Measurements from ENCODE around the gene QSER1.

QSER1 gene

DNA sequence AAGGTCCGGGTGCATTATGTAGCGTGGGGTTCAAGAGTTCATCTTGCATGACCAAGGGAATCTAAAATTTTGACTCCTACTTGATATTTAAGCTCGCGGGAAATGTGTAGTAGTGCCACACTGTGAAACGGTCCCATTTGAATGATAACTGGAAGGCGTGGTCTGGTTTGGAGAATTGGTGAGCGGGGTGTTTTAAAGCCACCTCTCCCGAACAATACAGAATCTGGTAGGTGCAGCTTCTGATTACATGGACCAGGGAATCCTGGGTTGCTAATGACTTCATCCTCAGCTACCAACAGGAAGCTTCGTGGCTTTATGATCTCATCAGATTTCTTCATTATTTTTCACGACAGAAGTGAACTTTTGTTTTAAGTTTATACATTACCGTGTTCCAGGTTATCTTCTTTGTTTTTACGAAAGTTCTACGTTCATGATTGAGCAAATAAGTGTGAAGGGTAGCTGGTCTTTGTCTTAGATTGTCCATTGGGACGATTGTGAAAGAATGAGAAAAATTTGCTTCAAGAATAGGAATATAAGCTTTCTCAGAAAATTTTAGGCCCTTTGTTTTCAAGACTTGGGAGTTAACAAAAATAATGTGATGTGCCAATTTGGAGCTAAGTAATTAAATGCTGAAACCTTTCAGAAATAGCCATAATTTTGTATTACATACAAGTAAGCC is 1.7 kb downstream of the QSER1 start:
- no peak for TF ChIP-seq CTCF (conservative IDR thresholded peaks at IDR 0.05; ENCODE audit: low read depth)
- peak; percentile 80 for DNase-seq (ENCODE audit: low spot score)
- CTCF ChIA-PET: interaction anchor here (0.6 to 0.9 kb wide), 2 partner anchors 84 to 87 kb away, joined by 4 read pairs; no protein-coding TSS in a partner anchor
- POLR2A ChIA-PET (ENCODE audit: low non-redundant PET): no interaction called here
- H3K27ac ChIP-seq: peak overlapping the region; percentile 93

DNA sequence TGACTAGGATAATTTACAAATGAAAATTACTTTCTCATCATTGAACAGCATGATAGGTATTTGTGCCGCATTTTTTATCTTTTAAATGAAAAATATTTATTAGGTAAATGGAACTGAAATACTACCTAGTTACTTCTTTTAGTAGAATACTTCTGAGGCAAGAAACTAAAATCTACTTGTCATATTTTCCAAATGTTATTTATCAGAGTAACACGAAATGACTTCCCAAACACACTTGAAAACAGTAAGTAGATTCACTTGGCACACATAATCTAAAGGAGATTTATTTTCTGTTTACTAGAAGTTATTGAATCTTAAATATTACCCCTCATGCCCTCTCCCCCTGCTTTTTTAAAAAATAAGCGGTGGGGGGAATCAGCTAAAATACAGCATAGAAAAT is 2.3 kb downstream of the QSER1 start:
- no peak for DNase-seq (ENCODE audit: low spot score)
- no peak for TF ChIP-seq CTCF (conservative IDR thresholded peaks at IDR 0.05; ENCODE audit: low read depth)
- H3K27ac ChIP-seq: no peak overlapping the region
- ChIA-PET POLR2A (ENCODE audit: low non-redundant PET) (no interaction called here), CTCF (interaction anchor here (0.5 to 1.2 kb wide), 4 partner anchors 11 to 237 kb away, joined by 3 to 4 read pairs (median 4); no protein-coding TSS in a partner anchor)

DNA sequence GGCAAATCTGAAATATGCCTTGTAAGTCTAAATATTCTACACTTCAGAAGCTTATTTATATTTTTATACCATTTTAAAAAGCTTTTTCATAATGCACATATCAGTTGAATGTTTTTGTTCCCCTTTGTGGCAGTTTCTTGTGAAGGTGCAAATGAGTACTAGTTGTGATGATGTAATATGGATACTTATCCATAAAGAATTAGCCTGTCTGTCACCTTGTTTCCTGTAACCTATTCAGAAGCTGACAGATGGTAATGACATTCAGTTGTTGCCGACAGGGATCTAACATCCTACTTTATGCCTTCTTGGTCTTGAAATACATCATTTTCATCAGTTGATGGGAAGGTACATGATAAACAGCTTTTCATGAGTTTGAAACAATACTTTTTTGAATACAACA is 2.9 kb downstream of the QSER1 start:
- ChIA-PET CTCF (interaction anchor here (0.7 to 1.2 kb wide), 2 partner anchors 104 to 238 kb away, joined by 3 to 4 read pairs; no protein-coding TSS in a partner anchor), POLR2A (ENCODE audit: low non-redundant PET) (no interaction called here)
- no peak overlapping the region for H3K27ac ChIP-seq
- TF ChIP-seq CTCF (conservative IDR thresholded peaks at IDR 0.05; ENCODE audit: low read depth): no peak
- DNase-seq (ENCODE audit: low spot score): no peak

DNA sequence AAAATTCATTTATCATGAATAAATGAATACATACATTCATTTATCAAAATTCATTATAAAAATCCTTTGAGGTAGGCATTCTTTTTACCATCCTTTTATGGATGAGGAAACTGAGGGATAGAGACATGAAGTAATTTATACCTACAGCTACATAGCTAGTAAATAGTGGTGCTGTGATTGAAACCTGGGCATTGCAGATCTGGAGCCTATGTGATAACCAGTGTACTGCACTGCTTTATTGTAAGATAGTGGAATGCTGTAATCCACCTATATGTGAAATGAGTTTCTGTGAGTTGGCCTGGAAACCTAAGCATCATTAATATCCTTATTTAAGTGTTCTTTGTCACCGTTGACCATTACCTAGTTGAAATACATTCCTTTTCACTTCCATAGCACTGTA is 4.5 kb downstream of the QSER1 start:
- POLR2A ChIA-PET (ENCODE audit: low non-redundant PET): no interaction called here
- TF ChIP-seq CTCF (conservative IDR thresholded peaks at IDR 0.05; ENCODE audit: low read depth): no peak
- H3K27ac ChIP-seq: no peak overlapping the region
- CTCF ChIA-PET: no interaction called here
- no peak for DNase-seq (ENCODE audit: low spot score)

DNA sequence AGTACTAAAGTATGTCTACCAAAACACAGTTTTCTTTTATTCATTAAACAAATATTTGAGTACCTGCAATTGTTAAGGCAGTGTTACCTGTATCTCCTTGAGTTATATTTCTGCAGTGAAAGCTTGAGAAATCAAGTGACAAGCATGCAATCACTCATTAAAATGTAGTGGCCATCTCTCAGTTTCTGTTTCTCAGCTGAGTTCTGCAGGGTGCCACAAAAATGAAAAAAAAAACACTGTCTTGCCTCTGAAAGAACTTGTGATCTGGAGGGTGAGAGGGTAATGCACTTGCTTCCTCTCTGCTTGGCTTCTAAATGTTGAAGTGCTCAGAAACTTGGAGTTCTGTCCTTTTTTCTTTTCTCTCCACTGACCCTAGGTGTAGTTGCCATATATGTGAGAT is 6.8 kb downstream of the QSER1 start:
- no peak for DNase-seq (ENCODE audit: low spot score)
- CTCF ChIA-PET: no interaction called here
- no peak overlapping the region for H3K27ac ChIP-seq
- no peak for TF ChIP-seq CTCF (conservative IDR thresholded peaks at IDR 0.05; ENCODE audit: low read depth)
- POLR2A ChIA-PET (ENCODE audit: low non-redundant PET): no interaction called here

DNA sequence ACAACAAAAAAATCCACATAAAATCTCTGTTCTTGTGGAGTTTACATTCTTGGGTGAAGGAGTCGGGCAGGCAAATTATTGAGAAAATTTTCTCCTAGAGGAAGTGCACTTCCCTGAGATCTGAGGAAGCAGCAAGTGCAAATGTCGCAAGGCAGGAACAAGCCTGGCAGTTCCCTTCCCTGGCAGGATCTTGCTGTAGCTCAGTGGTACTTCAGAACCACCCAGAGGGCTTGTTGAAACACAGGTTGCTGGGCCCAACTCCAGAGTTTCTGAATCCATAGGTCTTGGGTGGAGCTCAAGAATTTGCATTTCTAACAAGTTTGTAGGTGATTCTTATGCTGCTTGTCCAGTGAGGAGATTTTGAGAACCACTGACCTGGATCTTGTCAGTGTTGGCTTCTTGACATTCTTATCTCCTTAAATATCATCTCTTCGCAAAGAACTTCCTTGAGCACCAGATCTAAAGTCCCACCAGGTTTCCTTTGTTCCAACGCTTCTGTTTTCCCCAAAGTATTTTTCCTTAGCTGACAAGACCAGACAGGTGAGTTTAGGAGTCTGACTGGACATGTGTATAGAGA is 9.6 kb downstream of the QSER1 start:
- DNase-seq (ENCODE audit: low spot score): no peak
- H3K27ac ChIP-seq: peak overlapping the region; percentile 84
- POLR2A ChIA-PET (ENCODE audit: low non-redundant PET): interaction anchor here (0.6 kb wide), 1 partner anchor 10 kb away, joined by 3 read pairs; no protein-coding TSS in a partner anchor
- CTCF ChIA-PET: interaction anchor here (0.6 to 0.7 kb wide), 3 partner anchors 135 to 1202 kb away, joined by 3 to 4 read pairs (median 3); no protein-coding TSS in a partner anchor
- no peak for TF ChIP-seq CTCF (conservative IDR thresholded peaks at IDR 0.05; ENCODE audit: low read depth)

Measured in RWPE1 (cell line).